Stomach (tissue), 4 donors: Measurements from ENCODE around the gene MKLN1.

Source experiments
- CTCF ChIP-seq, 7 experiments: fragments of 450-650 bp in 4 of 7; fragments of 200-600 bp in 3 of 7; sonication (generic) in 3 of 7; IDR thresholded peaks; one replicate each; pipeline ENCODE4 v1.5.1; 2016 to 2019; ENCODE audit warnings: antibody characterized with exemption in 7 of 7, control low read depth in 2 of 7, mild to moderate bottlenecking in 1 of 7
- POLR2A ChIP-seq, 4 donors: fragments of 450-650 bp; IDR thresholded peaks; one replicate each; pipeline ENCODE4 v1.6.1; 2016; ENCODE audit warnings: antibody characterized with exemption in 4 of 4, control low read depth in 2 of 4, mild to moderate bottlenecking in 1 of 4, moderate library complexity in 1 of 4

GRCh38 chr7:131289051-131289450 is 38.6 kb upstream of the MKLN1 start:
- no peak for TF ChIP-seq CTCF (IDR thresholded peaks at IDR 0.05)
- TF ChIP-seq POLR2A (IDR thresholded peaks at IDR 0.05) = no peak
